CD14-positive monocyte (primary cell): ENCODE results near the gene ANKRD26. TPM values are rescaled to one million over a fixed set of nuclear protein-coding genes. Genes with fewer than 3 reads are reported as not detected.

Experiments used
- DNase-seq, 3 donors: peaks; one replicate each; pipeline ENCODE4 v3.0.0-alpha.2; 2011 to 2022
- H2AFZ ChIP-seq: 2 replicates; pipeline ENCODE4 v1.6.0; 2012; ENCODE audit warnings: mild to moderate bottlenecking, low read depth, low read length, inconsistent platforms; ENCODE audit not compliant: insufficient read depth, poor library complexity, severe bottlenecking
- H3K27ac ChIP-seq, 2 donors: 1 replicate in 1 of 2; 2 replicates in 1 of 2; pipeline ENCODE4 v1.5.1; 2012 to 2013; ENCODE audit warnings: low read length in 2 of 2, control low read depth in 1 of 2, inconsistent platforms in 1 of 2, low read depth in 1 of 2, mild to moderate bottlenecking in 1 of 2
- H3K27me3 ChIP-seq, 2 donors: one replicate each; pipeline versions ENCODE4 v1.6.0 to v1.6.1; 2011 to 2013; ENCODE audit warnings: low read length in 2 of 2; ENCODE audit not compliant: control insufficient read depth in 2 of 2, insufficient read depth in 2 of 2
- H3K36me3 ChIP-seq, 2 donors: replicated peaks in 1 of 2; 1 replicate in 1 of 2; 2 replicates in 1 of 2; pipeline versions ENCODE4 v1.5.1 to v1.6.1; 2012 to 2013; ENCODE audit warnings: low read length in 2 of 2, control low read depth in 1 of 2, inconsistent platforms in 1 of 2, mild to moderate bottlenecking in 1 of 2; ENCODE audit not compliant: insufficient read depth in 2 of 2, control insufficient read depth in 1 of 2
- H3K4me1 ChIP-seq, 2 donors: 1 replicate in 1 of 2; 2 replicates in 1 of 2; pipeline versions ENCODE4 v1.5.1 to v1.6.1; 2012 to 2013; ENCODE audit warnings: low read length in 2 of 2, control low read depth in 1 of 2, inconsistent platforms in 1 of 2, mild to moderate bottlenecking in 1 of 2, moderate library complexity in 1 of 2; ENCODE audit not compliant: insufficient read depth in 2 of 2, control insufficient read depth in 1 of 2
- H3K4me2 ChIP-seq: replicated peaks from 2 replicates; pipeline ENCODE3; 2012; ENCODE audit warnings: low read length, moderate library complexity, mild to moderate bottlenecking; ENCODE audit not compliant: poor library complexity, severe bottlenecking; ENCODE audit errors: extremely low read depth
- H3K4me3 ChIP-seq, 3 experiments: fragments of 200-600 bp in 1 of 3; sonication (generic) in 1 of 3; replicated peaks in 1 of 3; 1 replicate in 2 of 3; 2 replicates in 1 of 3; pipeline ENCODE4 v1.5.1; 2011 to 2013; ENCODE audit warnings: low read length in 3 of 3, mild to moderate bottlenecking in 3 of 3, control low read depth in 2 of 3, low read depth in 2 of 3, inconsistent platforms in 1 of 3, moderate library complexity in 1 of 3
- H3K79me2 ChIP-seq: 2 replicates; pipeline ENCODE4 v1.6.0; 2012; ENCODE audit warnings: mild to moderate bottlenecking, control low read depth, inconsistent platforms, low read length, moderate library complexity; ENCODE audit not compliant: insufficient read depth
- H3K9ac ChIP-seq: 2 replicates; pipeline ENCODE4 v1.6.0; 2017; ENCODE audit warnings: low read length, mild to moderate bottlenecking; ENCODE audit not compliant: insufficient read depth, poor library complexity, severe bottlenecking
- H3K9me3 ChIP-seq, 2 donors: replicated peaks in 1 of 2; 1 replicate in 1 of 2; 2 replicates in 1 of 2; pipeline versions ENCODE4 v1.5.1 to v1.6.1; 2012 to 2013; ENCODE audit warnings: low read length in 2 of 2, control low read depth in 1 of 2; ENCODE audit not compliant: control insufficient read depth in 1 of 2, insufficient read depth in 1 of 2
- H4K20me1 ChIP-seq: 2 replicates; pipeline ENCODE4 v1.6.0; 2012; ENCODE audit warnings: mild to moderate bottlenecking, low read length, control low read depth, moderate library complexity; ENCODE audit not compliant: insufficient read depth
- H3K27ac Mint-ChIP-seq, 7 donors: one replicate each; pipeline ENCODE4 v1.8.0; 2020; ENCODE audit warnings: mild to moderate bottlenecking in 7 of 7, mixed read lengths in 7 of 7, moderate library complexity in 6 of 7, inconsistent platforms in 2 of 7
- H3K27me3 Mint-ChIP-seq, 3 donors: one replicate each; pipeline ENCODE4 v1.8.0; 2021 to 2022; ENCODE audit warnings: low read depth in 3 of 3, mild to moderate bottlenecking in 3 of 3, mixed read lengths in 3 of 3, moderate library complexity in 3 of 3, inconsistent platforms in 1 of 3
- H3K36me3 Mint-ChIP-seq, 2 donors: one replicate each; pipeline ENCODE4 v1.8.0; 2020; ENCODE audit warnings: mixed read lengths in 2 of 2, inconsistent platforms in 1 of 2, mild to moderate bottlenecking in 1 of 2
- H3K4me1 Mint-ChIP-seq: one replicate; pipeline ENCODE4 v1.8.0; 2020; ENCODE audit warnings: mild to moderate bottlenecking, mixed read lengths
- H3K4me3 Mint-ChIP-seq, 2 donors: one replicate each; pipeline ENCODE4 v1.8.0; 2020; ENCODE audit warnings: mild to moderate bottlenecking in 2 of 2, mixed read lengths in 2 of 2, moderate library complexity in 1 of 2
- H3K9me3 Mint-ChIP-seq, 7 donors: one replicate each; pipeline ENCODE4 v1.8.0; 2020 to 2022; ENCODE audit warnings: mixed read lengths in 7 of 7, mild to moderate bottlenecking in 6 of 7, moderate library complexity in 6 of 7, inconsistent platforms in 2 of 7
- CTCF ChIP-seq: fragments of 200-600 bp; IDR thresholded peaks from one replicate; pipeline ENCODE4 v1.8.0; 2022; ENCODE audit warnings: antibody characterized with exemption, mild to moderate bottlenecking
- WGBS: methylation state at CpG from one replicate; pipeline ENCODE4 v1.1.5; 2013; ENCODE audit warnings: missing lambda C conversion rate; ENCODE audit not compliant: insufficient coverage; 5-methylcytosine and 5-hydroxymethylcytosine counted together
- intact Hi-C, 2 donors: fragments of 100-400 bp; cut with micrococcal nuclease; formaldehyde crosslinking; loops; one replicate each; pipeline versions ENCODE4 v1.15.0 to v1.15.1; 2023
- polyA plus RNA-seq, 3 donors: library from polyadenylated mRNA; depleted of rRNA in 1 of 3; unstranded in 2 of 3; stranded (reverse) in 1 of 3; fragments of 300-500 nt in 2 of 3; fragments of >200 nt in 1 of 3; fragmentation: Illumina TruSeq in 2 of 3; gene quantifications; 1 replicate in 2 of 3; 2 replicates in 1 of 3; pipeline ENCODE4 v1.2.3, GENCODE V29; 2012 to 2021

Gene ANKRD26
- polyA plus RNA-seq, 3 donors, result 0.36 to 0.73 (median 0.36) TPM

GRCh38 chr10:27138277-27138676, 38.0 kb upstream of the ANKRD26 start:
- no peak for DNase-seq
- no peak overlapping the region for H3K4me3 ChIP-seq
- Mint-ChIP-seq H3K9me3 (no peaks in the 10 kb centered on the region), H3K27ac (no peak overlapping the region), H3K27me3 (no peaks in the 10 kb centered on the region), H3K4me3 (no peak overlapping the region), H3K4me1 (peaks cover 7% of the 10 kb centered on the region), H3K36me3 (peaks cover 52 to 74% of the 10 kb centered on the region in 2 donors)
- H4K20me1 ChIP-seq, result peaks cover 21% of the 10 kb centered on the region
- no peak overlapping the region for H3K27ac ChIP-seq
- no peak overlapping the region for H3K4me2 ChIP-seq
- WGBS, result no CpG with 5 or more reads among the region's 3 CpGs
- no peaks in the 10 kb centered on the region for H3K9me3 ChIP-seq
- no peak overlapping the region for H3K9ac ChIP-seq
- H3K27me3 ChIP-seq, result no peaks in the 10 kb centered on the region
- intact Hi-C loops, result no loop called here
- H3K36me3 ChIP-seq, result peaks cover 64 to 94% of the 10 kb centered on the region in 2 donors
- H2AFZ ChIP-seq, result no peak overlapping the region
- peaks cover under 1% of the 10 kb centered on the region for H3K79me2 ChIP-seq
- no peak for TF ChIP-seq CTCF
- H3K4me1 ChIP-seq, result no peaks in the 10 kb centered on the region

- no peaks in the 10 kb centered on the region for H3K27me3 ChIP-seq
- no peak overlapping the region for H2AFZ ChIP-seq
- peak overlapping the region in 1 of 2 donors; percentile 61 for H3K27ac ChIP-seq
- TF ChIP-seq CTCF, result no peak
- no peaks in the 10 kb centered on the region for H3K9me3 ChIP-seq
- H3K36me3 ChIP-seq, result peaks cover 77 to 91% of the 10 kb centered on the region in 2 donors
- H3K9ac ChIP-seq, result no peak overlapping the region
- intact Hi-C loops, result no loop called here
- DNase-seq, result no peak
- WGBS, result 100% methylated on average over 1 of the region's 3 CpGs
- H3K4me1 Mint-ChIP-seq, result peaks cover 16% of the 10 kb centered on the region
- no peak overlapping the region for H3K4me3 ChIP-seq
- peaks cover 22% of the 10 kb centered on the region for H4K20me1 ChIP-seq
- H3K4me3 Mint-ChIP-seq, result no peak overlapping the region
- H3K9me3 Mint-ChIP-seq, result no peaks in the 10 kb centered on the region
- no peaks in the 10 kb centered on the region for H3K79me2 ChIP-seq
- peak overlapping the region in 5 of 7 donors; percentile 25 to 68 (median 33) for H3K27ac Mint-ChIP-seq
- no peaks in the 10 kb centered on the region for H3K27me3 Mint-ChIP-seq
- peaks cover 61 to 77% of the 10 kb centered on the region in 2 donors for H3K36me3 Mint-ChIP-seq
- H3K4me2 ChIP-seq, result no peak overlapping the region
- H3K4me1 ChIP-seq, result peaks cover 4 to 8% of the 10 kb centered on the region in 2 donors
Observed at GRCh38 chr10:27134371-27134770, 34.1 kb upstream of the ANKRD26 start.
